A172 (cell line): ENCODE data around the gene SERF2. TPM values are rescaled to one million over a fixed set of nuclear protein-coding genes. Genes with fewer than 3 reads are reported as not detected.
"Not testable (repeated sequence)": the region's sequence is repeated elsewhere in the genome, so short reads cannot be mapped to it uniquely, and the experiment has no call there.

Experiments used
- DNase-seq: peaks from one replicate; pipeline ENCODE4 v3.0.0-alpha.2; 2015; ENCODE audit warnings: low spot score
- total RNA-seq: library from RNA; depleted of rRNA; stranded (reverse); fragments of >200 nt; shearing (Covaris generic); gene quantifications from 2 replicates; pipeline ENCODE4 v1.2.3, GENCODE V29; 2014

The SERF2 gene
- total RNA-seq, 1 experiment from 2014 or later: 361 TPM

- no peak for DNase-seq
These were observed 1.5 kb downstream of the SERF2 start for GRCh38 chr15:43793647-43794046.

- peak; percentile 46 for DNase-seq
These were observed 2.3 kb downstream of the SERF2 start for GRCh38 chr15:43794269-43795037.

GRCh38 chr15:43795197-43795596, 3.1 kb downstream of the SERF2 start:
- no peak for DNase-seq

DNA sequence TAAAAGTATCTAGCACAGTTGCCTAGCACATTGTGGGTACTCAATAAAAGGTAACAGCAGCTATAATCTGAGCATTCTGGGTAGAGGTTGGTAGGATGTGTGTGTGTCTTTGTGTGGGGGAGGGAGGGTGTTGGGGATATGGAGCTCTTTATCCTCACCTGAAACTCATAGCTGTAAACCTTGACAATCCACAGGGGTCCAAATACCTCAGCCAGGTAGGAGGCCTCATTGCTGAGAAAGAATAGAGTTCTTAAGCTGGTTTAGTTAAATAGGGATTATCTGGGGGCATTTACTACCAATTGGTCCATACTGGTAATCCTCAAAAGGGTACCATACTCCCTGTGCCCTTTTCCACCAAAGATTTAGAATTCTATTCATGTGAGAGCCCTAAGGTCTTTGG, 3.9 kb downstream of the SERF2 start:
- no peak for DNase-seq

DNA sequence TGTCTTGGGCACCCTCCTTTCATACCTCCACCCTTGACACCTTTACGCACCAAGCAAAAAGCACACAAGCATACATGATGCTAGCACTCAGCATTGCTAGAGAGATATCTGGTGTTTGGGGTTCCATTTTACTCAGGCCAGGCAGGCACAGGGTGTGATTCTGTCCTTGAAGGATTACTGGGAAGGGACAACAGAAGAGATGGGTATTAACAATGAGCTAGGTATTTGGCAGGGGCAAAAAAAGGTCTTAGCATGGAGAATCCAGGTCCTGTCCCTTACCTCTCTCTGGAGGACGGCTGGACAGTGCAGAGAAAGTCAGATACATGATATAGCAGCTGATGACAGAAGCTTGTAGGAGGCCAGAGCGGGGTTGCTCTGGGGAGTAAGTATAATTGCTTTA, 4.4 kb downstream of the SERF2 start:
- DNase-seq: no peak

DNA sequence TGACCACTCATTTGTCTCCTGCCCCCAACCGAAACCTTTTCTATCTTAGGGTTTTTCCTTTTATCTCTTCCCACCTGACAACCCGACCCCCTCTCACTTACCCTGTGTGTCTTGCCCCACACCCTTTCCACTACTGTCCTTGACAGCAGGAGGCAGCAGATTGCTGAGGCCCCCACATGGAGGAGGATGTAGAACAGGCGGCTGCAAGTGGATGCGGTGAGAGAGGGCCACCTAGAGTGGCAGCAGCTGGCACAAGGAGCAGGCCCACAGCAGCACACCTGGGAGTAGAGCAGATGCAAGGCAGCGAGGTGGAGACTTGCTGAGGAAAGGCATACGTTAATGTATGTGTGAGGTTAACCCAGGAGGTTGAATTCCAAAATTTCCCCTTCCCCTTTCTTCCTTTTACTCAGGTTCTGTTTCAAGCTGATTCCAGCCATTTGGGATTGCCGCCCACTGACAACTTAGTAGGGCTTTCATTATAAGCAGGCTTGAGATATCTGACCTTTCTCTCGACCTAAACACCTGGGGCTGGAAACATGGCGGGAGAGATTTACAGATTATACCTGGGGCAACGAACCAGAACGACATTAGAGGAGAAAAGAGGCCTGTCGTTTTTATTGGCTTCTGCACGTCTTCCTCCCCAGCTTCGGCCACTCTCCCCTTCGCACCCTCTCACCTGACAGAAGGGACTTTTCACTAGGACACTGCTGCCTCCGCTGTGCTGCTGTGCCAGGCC, 7.3 kb downstream of the SERF2 start:
- DNase-seq: no peak

- DNase-seq: no peak
These were observed 7.8 kb downstream of the SERF2 start, which contains the start of gene SERINC4 for GRCh38 chr15:43799945-43800285. Gene SERINC4, minus strand, starts transcription at chr15:43800220. Its CDS starts 234 bp downstream, at chr15:43799986.

DNA sequence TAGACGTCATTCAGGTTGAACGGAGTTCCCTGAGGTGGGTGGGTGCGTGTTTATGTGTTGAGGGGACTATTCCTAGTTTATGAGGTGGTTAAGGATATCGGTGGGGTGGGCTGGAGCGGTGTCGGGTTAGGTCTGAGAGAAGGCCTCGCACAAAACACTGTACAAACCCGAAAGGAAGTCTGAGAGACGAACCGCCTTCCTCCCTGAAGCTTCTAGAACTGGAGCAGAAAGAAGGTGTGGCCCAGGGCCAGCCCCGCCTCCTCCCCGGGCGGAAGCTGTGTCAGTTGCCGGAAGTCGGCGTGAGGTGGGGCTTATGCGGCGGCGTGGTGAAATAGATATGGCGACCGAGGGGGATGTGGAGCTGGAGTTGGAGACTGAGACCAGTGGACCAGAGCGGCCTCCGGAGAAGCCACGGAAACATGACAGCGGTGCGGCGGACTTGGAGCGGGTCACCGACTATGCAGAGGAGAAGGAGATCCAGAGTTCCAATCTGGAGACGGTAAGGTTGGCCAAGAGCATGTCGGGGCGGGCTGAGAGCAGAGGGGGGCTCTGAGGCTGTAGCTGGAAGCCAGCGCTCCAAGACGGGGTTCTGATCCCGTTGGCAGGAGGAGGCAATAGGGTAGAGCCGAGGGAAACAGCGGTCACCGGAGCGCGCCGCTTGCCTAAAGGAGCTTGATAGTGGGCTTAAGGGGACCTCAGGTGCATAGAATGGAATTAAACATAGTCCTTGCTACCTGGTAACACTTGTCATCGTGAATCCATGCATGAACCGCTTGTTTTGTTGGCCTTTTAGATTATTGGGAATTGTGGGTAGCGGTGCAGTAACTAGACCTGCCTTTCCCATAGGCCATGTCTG, 8.4 kb downstream of the SERF2 start, which contains the start of gene HYPK:
Gene HYPK (plus strand): TSS at position 314 of the 856 bp plus-strand sequence. CDS start 24 bp downstream, at position 338.
- DNase-seq: peak; percentile 80

GRCh38 chr15:43802676-43803075, 10.6 kb downstream of the SERF2 start:
- not testable (repeated sequence) for DNase-seq

- no peak for DNase-seq
These were observed 16.4 kb downstream of the SERF2 start for GRCh38 chr15:43808435-43808950.

- DNase-seq: no peak
These were observed 17.0 kb downstream of the SERF2 start for GRCh38 chr15:43808960-43809678.

DNA sequence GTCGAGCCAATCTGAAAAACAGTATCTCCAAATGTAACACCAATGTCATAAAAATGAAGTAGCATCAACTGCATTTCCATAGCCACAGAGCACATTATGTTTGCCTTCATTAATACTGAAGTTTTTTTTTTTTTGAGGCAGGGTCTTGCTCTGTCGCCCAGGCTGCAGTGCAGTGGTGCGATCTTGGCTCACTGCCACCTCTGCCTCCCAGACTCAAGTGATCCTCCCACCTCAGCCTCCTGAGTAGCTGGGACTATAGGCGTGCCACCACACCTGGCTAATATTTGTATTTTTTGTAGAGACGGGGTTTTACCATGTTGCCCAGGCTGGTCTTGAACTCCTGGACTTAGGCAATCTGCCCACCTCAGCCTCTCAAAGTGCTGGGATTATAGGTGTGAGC, 22.9 kb downstream of the SERF2 start:
- DNase-seq: not testable (repeated sequence)

DNA sequence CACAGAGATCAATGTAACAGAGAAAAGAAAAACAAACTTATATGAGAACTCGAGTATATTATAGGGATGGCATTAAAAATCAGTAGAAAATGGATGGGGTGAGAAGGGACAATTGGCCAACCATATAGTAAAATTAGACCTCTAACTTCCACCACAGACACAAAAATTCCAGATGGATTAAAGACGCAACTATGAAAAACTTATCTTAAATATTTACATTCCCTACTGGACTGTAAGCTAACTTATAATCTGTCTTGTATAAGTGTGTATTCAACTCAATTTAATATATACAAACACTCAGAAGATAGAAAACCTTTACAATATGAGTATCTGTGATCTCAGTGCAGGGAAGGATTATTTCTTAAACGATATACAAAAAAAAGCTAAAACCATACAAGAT, 29.4 kb downstream of the SERF2 start:
- DNase-seq: no peak

- DNase-seq: peak; percentile 97
These were observed 32.5 kb downstream of the SERF2 start, which contains the start of gene MFAP1 for GRCh38 chr15:43824302-43825246. Gene MFAP1, minus strand, starts transcription at chr15:43824690. Its CDS starts 121 bp downstream, at chr15:43824569.

DNA sequence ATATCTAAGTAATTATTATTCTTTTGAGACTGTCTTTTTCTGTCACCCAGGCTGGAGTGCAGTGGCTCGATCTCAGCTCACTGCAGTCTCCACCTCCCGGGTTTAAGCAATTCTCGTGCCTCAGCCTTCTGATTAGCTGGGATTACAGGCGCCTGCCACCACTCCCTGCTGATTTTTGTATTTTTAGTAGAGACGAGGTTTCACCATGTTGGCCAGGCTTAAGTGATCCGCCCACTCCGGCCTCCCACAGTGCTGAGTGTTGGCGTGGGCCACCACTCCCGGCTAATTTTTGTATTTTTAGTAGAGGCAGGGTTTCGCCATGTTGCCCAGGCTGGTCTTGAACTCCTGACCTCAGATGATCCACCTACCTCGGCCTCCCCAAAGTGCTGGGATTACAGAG, 33.2 kb downstream of the SERF2 start:
- DNase-seq: not testable (repeated sequence)

DNA sequence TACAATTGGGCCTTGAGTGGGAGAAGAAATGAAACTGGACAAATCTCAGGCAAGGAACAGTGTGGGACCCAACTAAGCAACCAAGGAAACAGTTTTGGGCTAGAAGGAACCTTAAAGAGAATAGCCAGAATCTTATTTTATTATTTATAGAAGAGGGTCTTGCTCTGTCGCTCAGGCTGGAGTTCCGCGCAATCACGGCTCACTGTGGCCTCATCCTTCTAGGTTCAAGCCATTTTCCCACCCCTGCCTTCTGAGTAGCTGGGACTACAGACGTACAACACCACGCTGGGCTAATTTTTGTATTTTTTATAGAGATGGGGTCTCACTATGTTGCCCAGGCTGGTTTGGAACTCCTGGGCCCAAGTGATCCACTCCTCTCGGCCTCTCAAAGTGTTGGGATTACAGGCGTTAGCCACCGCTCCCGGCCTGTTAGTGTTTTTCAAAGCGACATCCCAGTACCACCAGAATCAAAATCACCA, 33.9 kb downstream of the SERF2 start:
- DNase-seq: no peak

- DNase-seq: peak; percentile 70
These were observed 34.6 kb downstream of the SERF2 start, which contains the start of gene WDR76 for GRCh38 chr15:43826508-43827341. Gene WDR76, plus strand, starts transcription at chr15:43827002. Its CDS starts 31 bp downstream, at chr15:43827033.

- DNase-seq: no peak
These were observed 36.0 kb downstream of the SERF2 start for GRCh38 chr15:43828061-43828657.
